ENCODE measurements around the gene RAB38.

Gene RAB38

GRCh38 chr11:88169471-88169870, 5.8 kb downstream of the RAB38 start:
- DNase-seq = no peak

DNA sequence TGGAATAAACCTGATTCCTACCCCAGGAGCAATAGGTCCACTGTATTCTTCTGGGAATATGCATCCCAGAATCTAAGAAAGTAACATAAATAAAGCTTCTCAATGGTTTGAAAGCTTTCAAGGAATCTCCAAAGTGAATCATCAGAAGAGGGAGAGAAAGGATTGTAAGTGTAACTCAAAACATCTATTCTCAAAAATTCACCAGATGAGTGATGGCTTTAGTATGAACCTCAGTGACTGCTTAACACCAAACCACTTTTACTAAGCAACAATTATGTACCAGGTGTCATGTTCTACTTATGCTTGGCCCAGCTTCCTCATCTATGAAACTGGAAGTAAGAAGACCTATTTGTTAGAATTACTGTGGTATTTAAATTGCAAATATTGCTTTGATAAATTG, 7.4 kb downstream of the RAB38 start:
- no peak for DNase-seq

DNA sequence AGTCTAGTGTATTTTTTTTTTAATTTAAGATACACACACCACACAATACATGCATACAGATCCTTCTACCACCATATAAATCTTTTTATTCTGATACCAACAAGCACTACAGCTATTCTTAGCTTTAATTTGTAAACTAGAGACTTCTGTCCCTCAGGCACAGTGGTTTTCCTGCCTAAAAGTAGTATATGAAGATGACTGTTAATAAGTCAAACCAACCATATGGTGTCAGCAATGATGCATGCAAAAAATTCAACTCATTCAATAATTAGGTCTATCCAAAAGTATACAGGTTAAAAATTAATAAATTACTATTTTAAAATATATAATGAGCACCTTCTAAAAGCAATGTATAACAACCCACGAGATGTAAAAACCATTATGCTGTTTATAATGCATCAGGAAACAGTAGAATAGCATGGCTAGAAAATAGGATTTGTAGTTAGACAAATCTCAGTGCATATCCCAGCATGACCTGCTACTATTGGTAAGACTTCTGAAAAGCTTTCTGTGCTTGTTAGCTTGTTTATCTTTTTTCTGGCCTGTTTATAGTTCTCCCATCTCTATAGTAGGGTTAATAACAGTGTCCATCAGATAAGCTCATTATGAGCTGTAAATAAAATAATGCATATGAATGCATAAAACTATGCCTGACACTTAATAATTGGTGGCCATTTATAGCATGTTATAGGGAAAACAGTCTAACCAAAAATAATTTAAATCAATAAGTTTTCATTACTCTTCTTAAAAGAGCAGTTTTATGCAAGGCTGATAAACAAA, 10.2 kb downstream of the RAB38 start:
- peak in 1 of 3 experiments; percentile 28 for DNase-seq

- DNase-seq = no peak
Measured at GRCh38 chr11:88164320-88164719, 10.9 kb downstream of the RAB38 start.

DNA sequence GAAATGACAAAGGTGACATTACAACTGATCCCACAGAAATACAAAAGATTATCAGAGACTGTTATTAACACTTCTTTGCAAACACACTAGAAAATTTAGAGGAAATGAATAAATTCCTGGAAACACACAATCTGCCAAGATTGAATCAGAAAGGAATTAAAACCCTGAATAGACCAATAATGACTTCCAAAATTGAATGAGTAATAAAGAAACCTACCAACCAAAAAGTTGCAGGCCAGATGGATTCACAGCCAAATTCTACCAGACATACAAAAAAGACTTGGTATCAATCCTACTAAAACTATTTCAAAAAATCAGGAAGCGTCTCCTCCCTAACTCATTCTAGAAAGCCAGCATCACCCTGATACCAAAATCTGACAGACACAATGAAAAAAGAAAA, 17.2 kb downstream of the RAB38 start:
- no peak for DNase-seq

- no peak for DNase-seq
Measured at GRCh38 chr11:88157370-88157769, 17.9 kb downstream of the RAB38 start.

- DNase-seq = no peak
Measured at GRCh38 chr11:88152381-88152780, 22.9 kb downstream of the RAB38 start.

GRCh38 chr11:88151709-88152265, 23.5 kb downstream of the RAB38 start:
- DNase-seq = no peak

- no peak for DNase-seq
Measured at GRCh38 chr11:88146106-88146505, 29.1 kb downstream of the RAB38 start.

DNA sequence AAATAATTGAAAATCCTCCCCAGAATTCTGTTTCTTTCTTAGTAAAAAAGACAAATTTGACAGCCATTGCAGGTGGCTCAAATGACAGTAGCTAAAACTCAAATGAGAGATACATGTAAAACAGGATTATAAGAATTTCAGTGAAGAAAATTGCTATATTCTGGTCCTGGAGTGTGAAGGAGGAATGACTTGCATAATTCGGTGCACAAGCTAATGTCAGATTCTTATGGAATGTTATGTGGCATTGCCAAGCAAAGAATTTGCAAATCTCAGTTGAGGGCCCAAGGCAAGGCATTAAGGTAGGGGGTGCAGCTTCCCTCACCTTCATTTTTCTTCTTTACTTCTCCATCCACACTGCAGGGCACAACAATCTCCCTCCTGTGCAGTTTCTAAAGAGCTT, 35.4 kb downstream of the RAB38 start:
- DNase-seq = no peak

GRCh38 chr11:88131764-88132470, 43.3 kb downstream of the RAB38 start:
- DNase-seq = no peak

DNA sequence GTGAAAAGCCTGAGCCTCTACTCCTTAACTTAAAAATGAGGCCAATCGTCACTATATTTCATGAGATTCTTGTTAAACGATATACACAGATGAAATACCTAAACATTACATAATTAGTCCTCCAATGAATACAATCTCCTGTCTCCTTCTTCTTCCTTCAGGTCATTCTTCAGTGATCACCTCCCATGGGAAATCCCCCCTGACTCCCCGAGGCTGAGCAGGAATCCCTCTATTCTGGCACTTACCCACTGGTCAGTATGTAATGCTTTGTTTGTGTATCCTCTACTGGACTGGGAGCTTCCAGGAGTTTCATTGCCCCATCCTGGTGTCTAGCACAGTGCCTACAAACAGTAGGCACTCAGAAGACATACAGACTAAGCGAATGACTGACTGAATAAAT, 52.3 kb downstream of the RAB38 start:
- DNase-seq = no peak

DNA sequence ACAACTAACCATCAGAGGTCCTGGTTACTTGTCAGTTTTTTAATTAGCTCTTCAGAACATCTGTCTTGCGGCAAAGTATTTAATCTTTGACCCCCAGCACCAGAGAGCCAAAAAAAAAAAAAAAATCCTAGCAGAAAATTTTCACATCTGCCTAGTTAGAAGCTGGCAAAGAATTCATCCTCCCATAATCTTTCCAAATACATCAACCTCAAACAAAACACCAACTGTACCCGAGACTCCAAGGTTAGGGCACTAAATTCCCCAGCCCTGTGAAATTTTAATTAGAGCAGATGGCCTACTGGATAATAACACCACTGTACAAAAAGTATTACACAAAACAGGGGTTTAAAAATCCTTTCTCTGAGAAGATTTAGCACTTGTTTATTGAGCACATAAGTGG, 55.7 kb downstream of the RAB38 start:
- no peak for DNase-seq

DNA sequence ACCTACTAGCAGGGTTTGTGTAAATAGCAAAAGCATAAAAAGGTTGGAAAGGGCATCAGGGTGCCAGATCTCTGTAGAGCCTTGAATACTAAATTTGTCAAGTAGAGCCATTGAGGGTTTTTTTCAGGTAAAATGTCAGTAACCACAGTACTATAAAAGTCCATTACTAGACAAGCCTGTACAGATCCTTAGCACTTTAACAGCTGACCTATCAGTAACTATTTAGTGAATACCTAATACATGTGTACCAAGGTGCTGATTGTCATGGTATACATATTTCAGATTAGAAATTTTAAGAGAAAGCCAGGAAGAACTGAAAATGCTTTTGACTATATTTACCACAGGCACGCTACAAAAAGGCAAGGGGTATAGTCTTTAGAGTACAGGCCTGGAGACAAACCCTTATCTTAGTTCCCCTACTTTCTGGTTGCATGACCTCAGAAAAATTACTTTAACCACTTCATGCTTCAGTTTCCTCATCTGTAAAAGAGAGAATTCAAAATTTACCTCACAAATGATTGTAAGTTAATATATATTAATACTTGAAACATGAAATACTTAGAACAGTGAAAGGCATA, 57.9 kb downstream of the RAB38 start:
- DNase-seq = no peak

DNA sequence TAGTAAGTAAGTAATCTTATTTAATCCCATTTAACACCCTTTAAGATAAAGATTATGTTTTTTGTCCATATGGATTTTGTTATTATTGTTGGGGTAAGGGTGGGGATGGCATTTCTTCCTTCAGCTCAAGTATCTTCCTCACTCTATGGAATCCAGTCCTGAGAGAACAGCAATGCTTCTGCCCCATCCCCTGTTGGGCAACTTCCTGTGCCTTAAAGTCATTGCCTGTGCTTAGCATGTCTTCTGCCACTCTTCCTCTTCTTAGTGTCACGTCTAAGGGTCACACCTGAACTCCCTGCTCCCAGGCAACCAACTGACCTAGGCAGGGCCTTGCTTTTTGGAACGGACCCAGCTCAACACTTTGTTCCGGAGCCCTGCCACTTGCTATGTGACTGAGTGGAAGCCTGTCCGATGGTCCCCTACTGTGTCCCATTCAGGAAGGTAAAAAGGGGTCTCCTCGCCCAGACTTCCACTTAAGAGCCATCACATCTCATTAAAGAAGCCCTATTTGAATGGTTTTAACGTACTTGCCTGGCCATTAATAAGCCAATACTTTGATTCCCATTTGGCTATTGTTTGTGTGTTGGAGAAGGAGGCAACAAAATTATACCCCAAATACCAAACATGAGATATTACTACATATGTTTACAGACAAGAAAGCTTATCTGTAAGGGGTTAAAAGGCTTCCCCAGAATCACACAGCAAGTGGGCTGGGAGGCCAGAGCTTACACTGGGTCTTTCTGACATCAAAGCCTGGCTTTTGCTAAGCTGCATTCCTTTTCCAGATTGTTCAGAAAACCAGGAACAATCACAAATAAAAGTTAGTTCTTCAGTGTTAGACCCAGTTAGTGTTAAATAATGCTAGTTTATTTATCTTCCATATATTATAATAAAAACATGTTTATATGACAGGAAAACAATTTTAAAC, 59.2 kb downstream of the RAB38 start:
- DNase-seq = no peak

DNA sequence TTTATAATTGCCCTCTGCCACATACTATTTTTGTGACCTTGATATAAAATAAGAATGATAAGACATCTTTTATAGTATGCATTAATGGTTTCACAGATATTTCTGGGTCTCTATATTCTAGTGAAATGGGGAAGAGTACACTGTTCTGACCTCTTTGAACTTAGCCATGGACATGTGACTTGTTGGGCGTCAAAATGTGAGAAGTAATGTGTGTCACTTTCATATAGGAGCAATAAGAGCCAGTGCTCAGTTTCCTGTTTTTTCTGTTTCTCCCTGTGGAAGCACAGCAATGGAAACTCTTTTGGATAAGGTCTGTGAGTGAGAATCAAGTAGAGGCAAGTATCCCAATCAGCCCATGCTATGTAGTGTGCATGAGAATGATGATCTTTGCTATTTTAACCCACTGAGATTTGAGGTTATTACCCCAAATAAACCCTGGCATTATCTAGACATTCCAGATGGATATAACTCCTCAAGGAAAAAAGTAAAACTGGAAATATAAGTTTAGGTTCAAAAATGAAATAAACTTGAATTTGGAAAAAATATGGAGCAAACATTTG, 60.7 kb downstream of the RAB38 start:
- no peak for DNase-seq

DNA sequence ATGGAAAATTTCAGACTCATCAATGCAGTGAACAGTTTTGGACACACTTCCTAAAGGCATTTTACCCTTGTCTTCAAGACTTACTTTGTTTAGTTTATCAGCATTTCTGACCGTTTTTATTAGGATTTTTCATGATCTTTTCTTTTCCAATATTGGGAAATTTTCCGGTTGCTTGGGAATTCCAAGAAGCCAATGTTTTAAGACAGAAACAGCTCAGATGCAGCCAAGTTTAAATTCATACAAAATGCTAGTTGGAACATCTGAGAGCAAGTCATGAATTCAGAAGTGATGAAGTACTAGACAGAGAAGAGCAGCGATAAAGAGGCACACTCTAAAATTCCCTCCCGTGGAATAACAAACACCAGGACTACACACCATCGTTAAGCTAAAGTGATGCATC, 68.6 kb downstream of the RAB38 start:
- no peak for DNase-seq

- DNase-seq = peak in 1 of 3 experiments; percentile 34
Measured at GRCh38 chr11:88105951-88106350, 69.3 kb downstream of the RAB38 start.

DNA sequence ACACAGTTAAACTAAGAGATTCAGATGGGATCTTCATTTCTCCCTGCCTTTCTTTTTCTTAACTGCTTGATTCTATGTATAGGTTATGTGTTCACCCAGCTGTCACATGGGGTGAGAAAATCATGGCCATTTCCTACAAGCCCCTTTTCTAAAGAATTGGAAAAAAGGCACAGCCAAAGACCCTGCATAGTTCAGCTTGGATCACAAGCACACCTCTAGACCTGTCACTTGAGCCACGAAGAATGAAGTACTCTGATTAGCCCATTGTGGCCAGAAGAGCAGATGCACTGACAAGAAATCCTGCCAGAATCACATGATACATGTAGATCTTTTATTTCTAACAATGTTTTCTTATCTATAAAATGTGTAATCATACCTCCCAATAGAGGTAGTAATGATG, 69.7 kb downstream of the RAB38 start:
- peak in 1 of 3 experiments; percentile 34 for DNase-seq

GRCh38 chr11:88104408-88104807, 70.8 kb downstream of the RAB38 start:
- DNase-seq = no peak

DNA sequence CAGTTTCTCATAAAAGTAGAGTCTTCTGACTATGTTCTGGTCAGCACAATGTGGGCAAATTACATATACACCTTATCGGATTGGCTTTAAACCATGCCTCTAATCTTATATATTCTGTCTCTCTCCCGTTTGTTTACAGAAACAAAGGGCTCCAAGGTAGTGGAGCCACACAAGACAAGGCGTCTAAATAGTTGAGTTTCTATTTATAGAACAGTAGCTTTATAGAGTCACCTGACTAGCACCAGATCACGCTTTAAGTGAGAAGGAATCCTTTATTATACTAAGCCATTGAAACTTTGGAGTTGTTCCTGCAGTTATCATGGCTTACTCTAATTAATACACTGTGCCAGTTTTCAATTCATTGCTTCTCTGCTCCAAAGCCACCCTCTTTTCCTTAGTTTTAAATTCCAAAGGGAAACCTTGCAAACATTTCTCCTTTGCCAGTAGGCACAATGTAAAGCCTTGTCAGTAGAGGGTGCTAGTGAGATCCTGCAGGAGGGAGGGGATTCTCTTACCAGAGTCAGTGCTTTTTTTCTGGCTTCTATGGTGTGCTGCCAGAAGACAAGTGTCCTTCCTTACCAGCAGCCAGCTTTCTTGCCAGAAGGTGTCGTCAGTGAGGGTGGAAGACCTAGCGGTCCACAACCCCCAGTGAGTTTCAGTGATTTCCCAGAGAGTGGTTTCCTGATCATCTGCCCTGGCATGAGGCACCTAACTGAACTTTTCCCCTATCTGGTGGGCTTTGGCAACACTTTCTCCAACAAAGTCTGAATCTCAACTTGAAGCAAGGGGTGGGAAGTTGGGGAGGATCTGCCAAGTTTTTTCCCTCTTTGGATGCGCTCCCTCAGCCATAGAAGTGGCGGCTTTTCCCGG, 71.7 kb downstream of the RAB38 start:
- DNase-seq = peak in 2 of 3 experiments; percentile 6 to 30
